ENCODE measurements around the gene CLDN18.

Gene CLDN18

DNA sequence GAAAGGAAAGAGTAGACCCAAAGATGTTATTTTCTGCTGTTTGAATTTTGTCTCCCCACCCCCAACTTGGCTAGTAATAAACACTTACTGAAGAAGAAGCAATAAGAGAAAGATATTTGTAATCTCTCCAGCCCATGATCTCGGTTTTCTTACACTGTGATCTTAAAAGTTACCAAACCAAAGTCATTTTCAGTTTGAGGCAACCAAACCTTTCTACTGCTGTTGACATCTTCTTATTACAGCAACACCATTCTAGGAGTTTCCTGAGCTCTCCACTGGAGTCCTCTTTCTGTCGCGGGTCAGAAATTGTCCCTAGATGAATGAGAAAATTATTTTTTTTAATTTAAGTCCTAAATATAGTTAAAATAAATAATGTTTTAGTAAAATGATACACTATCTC, 21.6 kb downstream of the CLDN18 start:
- DNase-seq (ENCODE audit: low spot score) (no peak), ATAC-seq (ENCODE audit: low read depth) (no peak)
- H3K27ac ChIP-seq (ENCODE audit: poor library complexity, severe bottlenecking), result no peak overlapping the region
- H3K4me3 ChIP-seq (ENCODE audit: severe bottlenecking), result no peak overlapping the region
- H3K9me3 ChIP-seq (ENCODE audit: severe bottlenecking), result no peaks in the 10 kb centered on the region
- TF ChIP-seq, protein P1, sequence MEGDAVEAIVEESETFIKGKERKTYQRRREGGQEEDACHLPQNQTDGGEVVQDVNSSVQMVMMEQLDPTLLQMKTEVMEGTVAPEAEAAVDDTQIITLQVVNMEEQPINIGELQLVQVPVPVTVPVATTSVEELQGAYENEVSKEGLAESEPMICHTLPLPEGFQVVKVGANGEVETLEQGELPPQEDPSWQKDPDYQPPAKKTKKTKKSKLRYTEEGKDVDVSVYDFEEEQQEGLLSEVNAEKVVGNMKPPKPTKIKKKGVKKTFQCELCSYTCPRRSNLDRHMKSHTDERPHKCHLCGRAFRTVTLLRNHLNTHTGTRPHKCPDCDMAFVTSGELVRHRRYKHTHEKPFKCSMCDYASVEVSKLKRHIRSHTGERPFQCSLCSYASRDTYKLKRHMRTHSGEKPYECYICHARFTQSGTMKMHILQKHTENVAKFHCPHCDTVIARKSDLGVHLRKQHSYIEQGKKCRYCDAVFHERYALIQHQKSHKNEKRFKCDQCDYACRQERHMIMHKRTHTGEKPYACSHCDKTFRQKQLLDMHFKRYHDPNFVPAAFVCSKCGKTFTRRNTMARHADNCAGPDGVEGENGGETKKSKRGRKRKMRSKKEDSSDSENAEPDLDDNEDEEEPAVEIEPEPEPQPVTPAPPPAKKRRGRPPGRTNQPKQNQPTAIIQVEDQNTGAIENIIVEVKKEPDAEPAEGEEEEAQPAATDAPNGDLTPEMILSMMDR (IDR thresholded peaks at IDR 0.05; ENCODE audit: poor library complexity, severe bottlenecking), result no peak
- no peaks in the 10 kb centered on the region for H3K27me3 ChIP-seq (ENCODE audit: insufficient read depth, poor library complexity, severe bottlenecking)
- no peaks in the 10 kb centered on the region for H3K4me1 ChIP-seq (ENCODE audit: insufficient read depth, poor library complexity, severe bottlenecking)
- H3K36me3 ChIP-seq (ENCODE audit: low read depth), result no peaks in the 10 kb centered on the region

DNA sequence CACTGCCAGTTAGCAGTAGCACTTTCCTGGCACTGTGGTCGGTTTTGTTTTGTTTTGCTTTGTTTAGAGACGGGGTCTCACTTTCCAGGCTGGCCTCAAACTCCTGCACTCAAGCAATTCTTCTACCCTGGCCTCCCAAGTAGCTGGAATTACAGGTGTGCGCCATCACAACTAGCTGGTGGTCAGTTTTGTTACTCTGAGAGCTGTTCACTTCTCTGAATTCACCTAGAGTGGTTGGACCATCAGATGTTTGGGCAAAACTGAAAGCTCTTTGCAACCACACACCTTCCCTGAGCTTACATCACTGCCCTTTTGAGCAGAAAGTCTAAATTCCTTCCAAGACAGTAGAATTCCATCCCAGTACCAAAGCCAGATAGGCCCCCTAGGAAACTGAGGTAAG, 22.6 kb downstream of the CLDN18 start:
- H3K27ac ChIP-seq (ENCODE audit: poor library complexity, severe bottlenecking), result no peak overlapping the region
- no peaks in the 10 kb centered on the region for H3K36me3 ChIP-seq (ENCODE audit: low read depth)
- ATAC-seq (ENCODE audit: low read depth), result no peak
- no peaks in the 10 kb centered on the region for H3K9me3 ChIP-seq (ENCODE audit: severe bottlenecking)
- H3K4me3 ChIP-seq (ENCODE audit: severe bottlenecking), result no peak overlapping the region
- H3K27me3 ChIP-seq (ENCODE audit: insufficient read depth, poor library complexity, severe bottlenecking), result no peaks in the 10 kb centered on the region
- no peaks in the 10 kb centered on the region for H3K4me1 ChIP-seq (ENCODE audit: insufficient read depth, poor library complexity, severe bottlenecking)
- TF ChIP-seq, protein P1 (IDR thresholded peaks at IDR 0.05; ENCODE audit: poor library complexity, severe bottlenecking), result no peak
- DNase-seq (ENCODE audit: low spot score), result no peak

DNA sequence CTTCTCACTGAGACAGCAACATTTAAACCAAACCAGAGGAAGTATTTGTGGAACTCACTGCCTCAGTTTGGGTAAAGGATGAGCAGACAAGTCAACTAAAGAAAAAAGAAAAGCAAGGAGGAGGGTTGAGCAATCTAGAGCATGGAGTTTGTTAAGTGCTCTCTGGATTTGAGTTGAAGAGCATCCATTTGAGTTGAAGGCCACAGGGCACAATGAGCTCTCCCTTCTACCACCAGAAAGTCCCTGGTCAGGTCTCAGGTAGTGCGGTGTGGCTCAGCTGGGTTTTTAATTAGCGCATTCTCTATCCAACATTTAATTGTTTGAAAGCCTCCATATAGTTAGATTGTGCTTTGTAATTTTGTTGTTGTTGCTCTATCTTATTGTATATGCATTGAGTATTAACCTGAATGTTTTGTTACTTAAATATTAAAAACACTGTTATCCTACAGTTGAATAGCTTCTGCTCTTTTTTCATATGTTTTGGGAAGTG, 23.3 kb downstream of the CLDN18 start:
- Histone ChIP-seq H3K4me3 (ENCODE audit: severe bottlenecking) (no peak overlapping the region), H3K4me1 (ENCODE audit: insufficient read depth, poor library complexity, severe bottlenecking) (no peaks in the 10 kb centered on the region), H3K36me3 (ENCODE audit: low read depth) (no peaks in the 10 kb centered on the region), H3K27ac (ENCODE audit: poor library complexity, severe bottlenecking) (no peak overlapping the region), H3K9me3 (ENCODE audit: severe bottlenecking) (no peaks in the 10 kb centered on the region), H3K27me3 (ENCODE audit: insufficient read depth, poor library complexity, severe bottlenecking) (no peaks in the 10 kb centered on the region)
- no peak for ATAC-seq (ENCODE audit: low read depth)
- DNase-seq (ENCODE audit: low spot score), result no peak
- TF ChIP-seq, protein P1 (IDR thresholded peaks at IDR 0.05; ENCODE audit: poor library complexity, severe bottlenecking), result no peak

DNA sequence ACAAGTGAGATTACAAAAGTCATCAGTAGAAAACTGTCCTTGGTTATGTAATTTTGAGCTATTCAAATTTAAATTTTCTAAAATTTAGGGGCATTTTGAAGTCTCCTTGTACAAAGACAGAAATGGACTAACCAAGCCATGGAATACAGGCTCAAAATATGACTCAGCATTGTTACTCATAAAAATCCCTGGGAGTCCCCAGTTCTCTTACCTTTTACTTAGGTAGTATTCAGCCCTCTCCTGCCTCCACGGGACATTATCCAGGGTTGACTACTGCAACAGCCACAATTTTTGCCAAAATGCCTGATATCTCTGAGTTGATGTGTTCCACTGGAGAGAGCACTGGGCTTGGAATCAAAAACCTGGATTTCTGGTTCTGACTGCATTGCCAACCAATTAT, 25.0 kb downstream of the CLDN18 start:
- H3K36me3 ChIP-seq (ENCODE audit: low read depth), result no peaks in the 10 kb centered on the region
- H3K4me3 ChIP-seq (ENCODE audit: severe bottlenecking), result no peak overlapping the region
- H3K27me3 ChIP-seq (ENCODE audit: insufficient read depth, poor library complexity, severe bottlenecking), result no peaks in the 10 kb centered on the region
- H3K4me1 ChIP-seq (ENCODE audit: insufficient read depth, poor library complexity, severe bottlenecking), result no peaks in the 10 kb centered on the region
- TF ChIP-seq, protein P1 (IDR thresholded peaks at IDR 0.05; ENCODE audit: poor library complexity, severe bottlenecking), result no peak
- H3K9me3 ChIP-seq (ENCODE audit: severe bottlenecking), result no peaks in the 10 kb centered on the region
- no peak for DNase-seq (ENCODE audit: low spot score)
- ATAC-seq (ENCODE audit: low read depth), result peak; percentile 54; the same call in 2 of the 3 replicates
- no peak overlapping the region for H3K27ac ChIP-seq (ENCODE audit: poor library complexity, severe bottlenecking)

DNA sequence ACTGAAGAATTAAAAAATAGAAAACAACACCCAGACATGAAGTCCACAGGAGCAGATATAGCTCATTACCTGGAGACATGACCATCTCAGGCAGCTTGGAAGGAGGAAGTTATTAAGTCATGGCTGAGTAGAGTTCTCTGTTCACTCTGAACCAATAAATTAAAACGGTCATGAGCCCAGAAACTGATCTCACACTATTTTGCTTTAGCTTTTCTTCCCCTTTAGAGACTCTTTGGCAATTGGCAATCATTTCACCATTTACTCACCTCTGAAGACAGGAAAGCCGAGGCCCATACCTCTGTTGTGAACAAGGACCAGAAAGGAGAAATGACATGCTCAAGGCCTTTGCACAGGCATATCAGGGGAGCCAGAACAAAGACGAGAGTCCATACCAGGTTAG, 26.6 kb downstream of the CLDN18 start:
- TF ChIP-seq, protein P1 (IDR thresholded peaks at IDR 0.05; ENCODE audit: poor library complexity, severe bottlenecking), result no peak
- Histone ChIP-seq H3K27me3 (ENCODE audit: insufficient read depth, poor library complexity, severe bottlenecking) (no peaks in the 10 kb centered on the region), H3K9me3 (ENCODE audit: severe bottlenecking) (no peaks in the 10 kb centered on the region), H3K27ac (ENCODE audit: poor library complexity, severe bottlenecking) (no peak overlapping the region), H3K4me3 (ENCODE audit: severe bottlenecking) (no peak overlapping the region), H3K4me1 (ENCODE audit: insufficient read depth, poor library complexity, severe bottlenecking) (peaks cover 2% of the 10 kb centered on the region), H3K36me3 (ENCODE audit: low read depth) (no peaks in the 10 kb centered on the region)
- DNase-seq (ENCODE audit: low spot score) (no peak), ATAC-seq (ENCODE audit: low read depth) (no peak)
